Endothelial cell of umbilical vein (primary cell): ENCODE measurements around the gene ZNF148.

ENCODE experiments used
- CTCF ChIP-seq, 2 donors: IDR thresholded peaks; 1 replicate in 1 of 2; 2 replicates in 1 of 2; pipeline ENCODE4 v1.5.1; 2011; ENCODE audit warnings: low read length in 2 of 2, mild to moderate bottlenecking in 2 of 2, moderate library complexity in 2 of 2, control low read depth in 1 of 2, inconsistent platforms in 1 of 2, low read depth in 1 of 2; ENCODE audit not compliant: insufficient read depth in 1 of 2; ENCODE audit errors: extremely low read depth in 1 of 2
- EZH2 ChIP-seq: IDR thresholded peaks from 2 replicates; pipeline ENCODE4 v1.6.1; 2012; ENCODE audit warnings: borderline replicate concordance, low read depth, mild to moderate bottlenecking, moderate library complexity, low read length, inconsistent platforms; ENCODE audit not compliant: severe bottlenecking
- GATA2 ChIP-seq: IDR thresholded peaks from 2 replicates; pipeline ENCODE4 v1.7.0; 2011; ENCODE audit warnings: low read depth, mild to moderate bottlenecking, moderate library complexity, mixed read lengths, low read length; ENCODE audit not compliant: insufficient read length, insufficient read depth
- JUN ChIP-seq: IDR thresholded peaks from 2 replicates; pipeline ENCODE4 v1.6.1; 2011; ENCODE audit warnings: borderline replicate concordance, low read depth; ENCODE audit not compliant: insufficient read length, insufficient read depth
- MAX ChIP-seq: IDR thresholded peaks from 2 replicates; pipeline ENCODE4 v1.6.1; 2011; ENCODE audit not compliant: insufficient read depth, insufficient read length
- POLR2AphosphoS5 ChIP-seq: IDR thresholded peaks from 2 replicates; pipeline ENCODE4 v1.6.1; 2012; ENCODE audit warnings: low read depth, mild to moderate bottlenecking, control low read depth, low read length, moderate library complexity; ENCODE audit not compliant: insufficient read depth

- TF ChIP-seq GATA2: no peak
- TF ChIP-seq EZH2: no peak
- TF ChIP-seq POLR2AphosphoS5: no peak
- no peak for TF ChIP-seq CTCF (IDR thresholded peaks at IDR 0.05; ENCODE audit: extremely low read depth in 1 of 2, insufficient read depth in 1 of 2, low read depth in 1 of 2, low read length in 2 of 2)
- no peak for TF ChIP-seq JUN
- TF ChIP-seq MAX: no peak
These were observed 23.8 kb upstream of the ZNF148 start for GRCh38 chr3:125398952-125399351.
